Measurements from ENCODE around the gene NSF. TPM values are rescaled to one million over a fixed set of nuclear protein-coding genes. Genes with fewer than 3 reads are reported as not detected.
"Not testable (repeated sequence)": the region's sequence is repeated elsewhere in the genome, so short reads cannot be mapped to it uniquely, and the experiment has no call there.

The NSF gene
- total RNA-seq: 10 to 100 TPM; 68.5 to 95.4 (median 69.3) TPM
- long read RNA-seq, donor 1, transcript NSF-206 (20 exons, 2,667 nt): minor isoform, 5 of 74 reads
- long read RNA-seq, donor 1, transcript NSF-201 (21 exons, 3,983 nt): major isoform, 62 of 74 reads
- long read RNA-seq, donor 1, partial matches to known transcripts: 4 of 74 reads
- long read RNA-seq, donor 1, other reads (novel, unspliced or antisense): 3 of 74 reads
- long read RNA-seq, donor 2, transcript NSF-201 (21 exons, 3,983 nt): major isoform, 7 of 15 reads
- long read RNA-seq, donor 2, partial matches to known transcripts: 3 of 15 reads
- long read RNA-seq, donor 2, other reads (novel, unspliced or antisense): 1 of 15 reads

GRCh38 chr17:46590157-46591146 lies at the start of gene NSF:
NSF (plus strand) TSS chr17:46590669; CDS start chr17:46590776, 107 bp downstream.
- ATAC-seq: peak; percentile 98
- H3K9me3 ChIP-seq; DNase-seq; H3K4me3 ChIP-seq; intact Hi-C loops (cut with DNase I, micrococcal nuclease); H3K4me1 ChIP-seq (ENCODE audit: low read depth); H3K36me3 ChIP-seq (ENCODE audit: low read depth): not testable (repeated sequence)

GRCh38 chr17:46548607-46549006 lies 41.9 kb upstream of the NSF start:
- ATAC-seq; H3K9me3 ChIP-seq; intact Hi-C loops (cut with DNase I, micrococcal nuclease): not testable (repeated sequence)

GRCh38 chr17:46559155-46559554 lies 31.3 kb upstream of the NSF start:
- H3K4me1 ChIP-seq (ENCODE audit: low read depth); DNase-seq; H3K9me3 ChIP-seq; intact Hi-C loops (cut with DNase I, micrococcal nuclease); H3K36me3 ChIP-seq (ENCODE audit: low read depth); H3K4me3 ChIP-seq: not testable (repeated sequence)
- peak; percentile 50 for ATAC-seq

More at GRCh38 chr17:46548607-46549006, 41.9 kb upstream of the NSF start:
- not testable (repeated sequence) for H3K36me3 ChIP-seq (ENCODE audit: low read depth); H3K4me1 ChIP-seq (ENCODE audit: low read depth); H3K4me3 ChIP-seq
- peak in 1 of 3 donors; percentile 18 for DNase-seq

GRCh38 chr17:46560048-46560447 lies 30.4 kb upstream of the NSF start:
- H3K4me1 ChIP-seq (ENCODE audit: low read depth); H3K9me3 ChIP-seq; H3K4me3 ChIP-seq; H3K36me3 ChIP-seq (ENCODE audit: low read depth); DNase-seq; intact Hi-C loops (cut with DNase I, micrococcal nuclease): not testable (repeated sequence)
- peak; percentile 62 for ATAC-seq

GRCh38 chr17:46566284-46566683 lies 24.2 kb upstream of the NSF start:
- H3K4me3 ChIP-seq; DNase-seq; intact Hi-C loops (cut with DNase I, micrococcal nuclease); H3K4me1 ChIP-seq (ENCODE audit: low read depth); H3K36me3 ChIP-seq (ENCODE audit: low read depth); H3K9me3 ChIP-seq: not testable (repeated sequence)
- ATAC-seq: peak; percentile 49

GRCh38 chr17:46566980-46567379 lies 23.5 kb upstream of the NSF start:
- H3K9me3 ChIP-seq; H3K4me1 ChIP-seq (ENCODE audit: low read depth); ATAC-seq; H3K4me3 ChIP-seq; DNase-seq; H3K36me3 ChIP-seq (ENCODE audit: low read depth); intact Hi-C loops (cut with DNase I, micrococcal nuclease): not testable (repeated sequence)

GRCh38 chr17:46571796-46572195 lies 18.7 kb upstream of the NSF start:
- H3K4me3 ChIP-seq; H3K9me3 ChIP-seq; H3K4me1 ChIP-seq (ENCODE audit: low read depth); ATAC-seq; intact Hi-C loops (cut with DNase I, micrococcal nuclease); DNase-seq; H3K36me3 ChIP-seq (ENCODE audit: low read depth): not testable (repeated sequence)

GRCh38 chr17:46579083-46580075 lies 11.1 kb upstream of the NSF start, which contains the start of gene ARL17A:
ARL17A (minus strand) TSS chr17:46579691; CDS start chr17:46576322, 3,369 bp downstream.
- DNase-seq: peak; percentile 89 to 90 (median 89)
- intact Hi-C loops (cut with DNase I, micrococcal nuclease): not testable (repeated sequence)

GRCh38 chr17:46580082-46580481 lies 10.4 kb upstream of the NSF start:
- H3K4me1 ChIP-seq (ENCODE audit: low read depth); H3K36me3 ChIP-seq (ENCODE audit: low read depth); H3K9me3 ChIP-seq; H3K4me3 ChIP-seq; intact Hi-C loops (cut with DNase I, micrococcal nuclease); ATAC-seq: not testable (repeated sequence)
- peak in 1 of 3 donors; percentile 9 for DNase-seq

More at GRCh38 chr17:46579083-46580075, 11.1 kb upstream of the NSF start, which contains the start of gene ARL17A:
- not testable (repeated sequence) for H3K4me3 ChIP-seq; H3K9me3 ChIP-seq; H3K36me3 ChIP-seq (ENCODE audit: low read depth); H3K4me1 ChIP-seq (ENCODE audit: low read depth)
- ATAC-seq: peak; percentile 95

- H3K4me3 ChIP-seq; intact Hi-C loops (cut with DNase I, micrococcal nuclease); H3K36me3 ChIP-seq (ENCODE audit: low read depth); H3K9me3 ChIP-seq; ATAC-seq; DNase-seq; H3K4me1 ChIP-seq (ENCODE audit: low read depth): not testable (repeated sequence)
These were observed 5.0 kb upstream of the NSF start for GRCh38 chr17:46585444-46585843.

GRCh38 chr17:46591332-46591731 lies 863 bp downstream of the NSF start:
- intact Hi-C loops (cut with DNase I, micrococcal nuclease); H3K4me1 ChIP-seq (ENCODE audit: low read depth); H3K9me3 ChIP-seq; H3K36me3 ChIP-seq (ENCODE audit: low read depth); DNase-seq; H3K4me3 ChIP-seq: not testable (repeated sequence)
- peak; percentile 76 for ATAC-seq

GRCh38 chr17:46598344-46598931 lies 8.0 kb downstream of the NSF start:
- peak; percentile 84 for ATAC-seq
- H3K4me1 ChIP-seq (ENCODE audit: low read depth); intact Hi-C loops (cut with DNase I, micrococcal nuclease): not testable (repeated sequence)

GRCh38 chr17:46600767-46601166 lies 10.3 kb downstream of the NSF start:
- H3K4me1 ChIP-seq (ENCODE audit: low read depth); H3K9me3 ChIP-seq; H3K4me3 ChIP-seq; DNase-seq; H3K36me3 ChIP-seq (ENCODE audit: low read depth); intact Hi-C loops (cut with DNase I, micrococcal nuclease): not testable (repeated sequence)
- peak; percentile 24 for ATAC-seq

More at GRCh38 chr17:46598344-46598931, 8.0 kb downstream of the NSF start:
- H3K4me3 ChIP-seq; H3K36me3 ChIP-seq (ENCODE audit: low read depth); H3K9me3 ChIP-seq; DNase-seq: not testable (repeated sequence)
